ENCODE results near the gene GSTK1.

DNA sequence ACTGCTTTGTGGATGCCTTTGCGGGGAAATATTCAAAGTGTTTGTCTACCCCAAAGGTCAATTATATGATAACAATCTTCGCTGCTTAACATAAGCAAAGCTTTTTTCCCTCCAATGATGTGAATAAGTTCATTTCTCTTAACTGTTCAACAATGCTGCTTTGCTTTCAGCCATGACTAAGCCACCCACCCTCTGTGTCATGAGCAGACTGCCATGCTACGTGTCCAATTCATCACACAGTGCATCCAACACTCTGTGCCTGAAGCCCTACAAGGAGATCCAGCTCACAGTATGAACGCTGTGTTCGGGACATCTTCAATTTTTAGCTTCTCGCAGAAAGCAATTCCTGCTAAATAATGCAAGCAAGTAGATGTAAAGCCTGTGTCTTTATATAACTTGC is 47.1 kb upstream of the GSTK1 start:
- TF ChIP-seq, protein P1, sequence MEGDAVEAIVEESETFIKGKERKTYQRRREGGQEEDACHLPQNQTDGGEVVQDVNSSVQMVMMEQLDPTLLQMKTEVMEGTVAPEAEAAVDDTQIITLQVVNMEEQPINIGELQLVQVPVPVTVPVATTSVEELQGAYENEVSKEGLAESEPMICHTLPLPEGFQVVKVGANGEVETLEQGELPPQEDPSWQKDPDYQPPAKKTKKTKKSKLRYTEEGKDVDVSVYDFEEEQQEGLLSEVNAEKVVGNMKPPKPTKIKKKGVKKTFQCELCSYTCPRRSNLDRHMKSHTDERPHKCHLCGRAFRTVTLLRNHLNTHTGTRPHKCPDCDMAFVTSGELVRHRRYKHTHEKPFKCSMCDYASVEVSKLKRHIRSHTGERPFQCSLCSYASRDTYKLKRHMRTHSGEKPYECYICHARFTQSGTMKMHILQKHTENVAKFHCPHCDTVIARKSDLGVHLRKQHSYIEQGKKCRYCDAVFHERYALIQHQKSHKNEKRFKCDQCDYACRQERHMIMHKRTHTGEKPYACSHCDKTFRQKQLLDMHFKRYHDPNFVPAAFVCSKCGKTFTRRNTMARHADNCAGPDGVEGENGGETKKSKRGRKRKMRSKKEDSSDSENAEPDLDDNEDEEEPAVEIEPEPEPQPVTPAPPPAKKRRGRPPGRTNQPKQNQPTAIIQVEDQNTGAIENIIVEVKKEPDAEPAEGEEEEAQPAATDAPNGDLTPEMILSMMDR (IDR thresholded peaks at IDR 0.05) = no peak
- TF ChIP-seq POLR2A (IDR thresholded peaks at IDR 0.05) = no peak
